ENCODE measurements around the gene DDX55. TPM values are rescaled to one million over a fixed set of nuclear protein-coding genes. Genes with fewer than 3 reads are reported as not detected.

The DDX55 gene
- total and polyA plus RNA-seq, 2 of the 13 experiments (the other 11 are each of a cell fraction or from before 2014, with no cell fraction given): 22.2 to 37.0 TPM

GRCh38 chr12:123601602-123602489 is at the start of gene DDX55 (continued):
- no peak for TF ChIP-seq TRIM22 (IDR thresholded peaks at IDR 0.05)
- TF ChIP-seq ZNF503 (CRISPR knock-in tag; IDR thresholded peaks at IDR 0.05): peak; percentile 83
- TF ChIP-seq RAD51 (IDR thresholded peaks at IDR 0.05; ENCODE audit: borderline replicate concordance): no peak
- TF ChIP-seq RORA (CRISPR knock-in tag; IDR thresholded peaks at IDR 0.05): no peak
- TF ChIP-seq ZNF782 (CRISPR knock-in tag; IDR thresholded peaks at IDR 0.05; ENCODE audit: borderline replicate concordance): peak; percentile 91; the same call in 1 of the 2 replicates
- peak; percentile 84; the same call in 1 of the 2 replicates for TF ChIP-seq ZZZ3 (CRISPR knock-in tag; IDR thresholded peaks at IDR 0.05; ENCODE audit: borderline replicate concordance)
- peak; percentile 91; the same call in 1 of the 2 replicates for TF ChIP-seq ZNF383 (CRISPR knock-in tag; IDR thresholded peaks at IDR 0.05; ENCODE audit: borderline replicate concordance)
- 0 out of 2 replicates have a peak, but pooled peaks have one; percentile 70 for TF ChIP-seq PAX8 (CRISPR knock-in tag; IDR thresholded peaks at IDR 0.05; ENCODE audit: borderline replicate concordance)
- TF ChIP-seq ZNF224 (CRISPR knock-in tag; IDR thresholded peaks at IDR 0.05): no peak
- peak; percentile 94; the same call in 1 of the 2 replicates for TF ChIP-seq ZNF614 (CRISPR knock-in tag; IDR thresholded peaks at IDR 0.05; ENCODE audit: borderline replicate concordance)
- peak; percentile 99 for TF ChIP-seq YEATS2 (CRISPR knock-in tag; IDR thresholded peaks at IDR 0.05; ENCODE audit: borderline replicate concordance)
- peak; percentile 95 for TF ChIP-seq HDAC2 (CRISPR knock-in tag; IDR thresholded peaks at IDR 0.05)
- TF ChIP-seq ARNT (IDR thresholded peaks at IDR 0.05): no peak
- TF ChIP-seq GABPA (IDR thresholded peaks at IDR 0.05; ENCODE audit: low read depth, low read length): peak; percentile 100
- TF ChIP-seq GABPA (CRISPR knock-in tag; IDR thresholded peaks at IDR 0.05; ENCODE audit: low read depth): peak; percentile 93
- TF ChIP-seq KLF12 (CRISPR knock-in tag; IDR thresholded peaks at IDR 0.05; ENCODE audit: borderline replicate concordance): peak; percentile 52; the same call in 1 of the 2 replicates
- TF ChIP-seq ZC3H4 (CRISPR knock-in tag; IDR thresholded peaks at IDR 0.05; ENCODE audit: borderline replicate concordance): no peak
- TF ChIP-seq ZNF672 (CRISPR knock-in tag; IDR thresholded peaks at IDR 0.05): no peak
- TF ChIP-seq EZH2 (conservative IDR thresholded peaks at IDR 0.05; ENCODE audit: low read depth, low read length): no peak
- TF ChIP-seq ZBED4 (CRISPR knock-in tag; IDR thresholded peaks at IDR 0.05; ENCODE audit: borderline replicate concordance): 0 out of 2 replicates have a peak, but pooled peaks have one; percentile 46
- peak; percentile 34; the same call in 1 of the 2 replicates for TF ChIP-seq MTERF4 (CRISPR knock-in tag; IDR thresholded peaks at IDR 0.05)

Measured in HepG2 (cell line).